Neuronal stem cell (in vitro differentiated cells): ENCODE measurements around the gene UBE2J2.

Experiments
- DNase-seq: peaks from one replicate; pipeline ENCODE4 v3.0.0-alpha.2; 2013; ENCODE audit warnings: low spot score
- H2AFZ ChIP-seq: one replicate; pipeline ENCODE4 v1.6.1; 2013; ENCODE audit warnings: mild to moderate bottlenecking, low read length, inconsistent platforms
- H2AK5ac ChIP-seq: 2 replicates; pipeline ENCODE4 v1.6.1; 2013; ENCODE audit warnings: low read depth, mild to moderate bottlenecking, inconsistent platforms, low read length, moderate library complexity, mixed read lengths
- H2BK120ac ChIP-seq: 2 replicates; pipeline ENCODE4 v1.6.1; 2013; ENCODE audit warnings: low read depth, mild to moderate bottlenecking, inconsistent platforms, low read length, moderate library complexity, mixed read lengths
- H2BK12ac ChIP-seq: one replicate; pipeline ENCODE4 v1.6.1; 2013; ENCODE audit warnings: low read length, inconsistent platforms
- H2BK15ac ChIP-seq: 2 replicates; pipeline ENCODE4 v1.6.1; 2013; ENCODE audit warnings: mild to moderate bottlenecking, low read length, inconsistent platforms, mixed read lengths
- H2BK5ac ChIP-seq: one replicate; pipeline ENCODE4 v1.6.1; 2013; ENCODE audit warnings: inconsistent platforms, mild to moderate bottlenecking, low read length, moderate library complexity
- H3K14ac ChIP-seq: one replicate; pipeline ENCODE4 v1.6.1; 2013; ENCODE audit warnings: low read length, inconsistent platforms
- H3K18ac ChIP-seq: 2 replicates; pipeline ENCODE4 v1.6.1; 2013; ENCODE audit warnings: low read length, inconsistent platforms
- H3K23ac ChIP-seq: 2 replicates; pipeline ENCODE4 v1.6.1; 2013; ENCODE audit warnings: low read depth, mild to moderate bottlenecking, mixed read lengths, low read length, inconsistent platforms; ENCODE audit not compliant: poor library complexity
- H3K27ac ChIP-seq: replicated peaks from 3 replicates; pipeline ENCODE4 v1.5.1; 2013; ENCODE audit warnings: low read length, inconsistent platforms
- H3K27me3 ChIP-seq, 3 experiments: 2 replicates each; pipeline ENCODE4 v1.6.1; 2013; ENCODE audit warnings: low read length in 3 of 3, mild to moderate bottlenecking in 2 of 3, inconsistent platforms in 1 of 3, low read depth in 1 of 3, mixed read lengths in 1 of 3, moderate library complexity in 1 of 3; ENCODE audit not compliant: control insufficient read depth in 3 of 3, insufficient read depth in 3 of 3
- H3K36me3 ChIP-seq, 2 donors: replicated peaks in 1 of 2; 2 replicates each; pipeline ENCODE4 v1.6.1; 2013; ENCODE audit warnings: low read length in 2 of 2; ENCODE audit not compliant: control insufficient read depth in 2 of 2, insufficient read depth in 2 of 2
- H3K4ac ChIP-seq: 2 replicates; pipeline ENCODE4 v1.6.1; 2013; ENCODE audit warnings: inconsistent platforms, mild to moderate bottlenecking, low read length, moderate library complexity
- H3K4me1 ChIP-seq, 2 donors: 1 replicate in 1 of 2; 2 replicates in 1 of 2; pipeline ENCODE4 v1.6.1; 2013; ENCODE audit warnings: low read length in 2 of 2, low read depth in 1 of 2; ENCODE audit not compliant: control insufficient read depth in 2 of 2, insufficient read depth in 1 of 2
- H3K4me2 ChIP-seq: one replicate; pipeline ENCODE4 v1.6.1; 2013; ENCODE audit warnings: mild to moderate bottlenecking, low read length, inconsistent platforms; ENCODE audit not compliant: insufficient read depth, poor library complexity, severe bottlenecking
- H3K4me3 ChIP-seq, 2 donors: 2 replicates each; pipeline ENCODE4 v1.5.1; 2013; ENCODE audit warnings: low read length in 2 of 2, mild to moderate bottlenecking in 2 of 2, inconsistent platforms in 1 of 2, moderate library complexity in 1 of 2
- H3K79me1 ChIP-seq: one replicate; pipeline ENCODE4 v1.6.1; 2013; ENCODE audit warnings: low read depth, mild to moderate bottlenecking, inconsistent platforms, low read length, moderate library complexity
- H3K9ac ChIP-seq: one replicate; pipeline ENCODE4 v1.6.1; 2013; ENCODE audit warnings: mild to moderate bottlenecking, low read depth, low read length, inconsistent platforms; ENCODE audit not compliant: poor library complexity
- H3K9me3 ChIP-seq, 2 donors: replicated peaks in 1 of 2; 2 replicates each; pipeline versions ENCODE3 to v1.6.1; 2013; ENCODE audit warnings: low read length in 2 of 2, mild to moderate bottlenecking in 2 of 2, inconsistent platforms in 1 of 2, low read depth in 1 of 2, mixed read lengths in 1 of 2, moderate library complexity in 1 of 2; ENCODE audit not compliant: control insufficient read depth in 2 of 2, insufficient read depth in 1 of 2
- H4K8ac ChIP-seq: one replicate; pipeline ENCODE4 v1.6.1; 2013; ENCODE audit warnings: low read depth, mild to moderate bottlenecking, inconsistent platforms, low read length, moderate library complexity
- H4K91ac ChIP-seq: one replicate; pipeline ENCODE4 v1.6.1; 2013; ENCODE audit warnings: low read length, low read depth, mild to moderate bottlenecking, inconsistent platforms; ENCODE audit not compliant: poor library complexity
- WGBS, 2 donors: extraction: QIAGEN DNeasy Blood & Tissue Kit; methylation state at CpG; one replicate each; pipeline ENCODE4 v1.1.7; 2013; ENCODE audit warnings: missing lambda C conversion rate in 2 of 2, mixed read lengths in 1 of 2; ENCODE audit not compliant: insufficient read length in 2 of 2, insufficient replicate concordance in 1 of 2; ENCODE audit errors: extremely low coverage in 2 of 2; 5-methylcytosine and 5-hydroxymethylcytosine counted together

UBE2J2 gene

GRCh38 chr1:1232796-1233566 lies 40.7 kb downstream of the UBE2J2 start:
- H3K4ac ChIP-seq = peak overlapping the region; percentile 99
- H3K4me3 ChIP-seq = peak overlapping the region; percentile 50 to 80
- H4K91ac ChIP-seq = peak overlapping the region; percentile 97
- H2AK5ac ChIP-seq = peak overlapping the region; percentile 100
- peaks cover 18 to 43% of the 10 kb centered on the region in 2 donors for H3K36me3 ChIP-seq
- no peak overlapping the region for H2BK5ac ChIP-seq
- peak overlapping the region; percentile 2 for H2BK12ac ChIP-seq
- H3K23ac ChIP-seq = peak overlapping the region; percentile 98
- no CpG with 5 or more reads among the region's 98 CpGs for WGBS, 2 donors
- H3K79me1 ChIP-seq = peaks cover 18% of the 10 kb centered on the region
- no peak overlapping the region for H3K27ac ChIP-seq
- peak overlapping the region; percentile 70 for H3K18ac ChIP-seq
- H2BK120ac ChIP-seq = peak overlapping the region; percentile 57
- H2AFZ ChIP-seq = no peak overlapping the region
- H3K9ac ChIP-seq = no peak overlapping the region
- H3K4me1 ChIP-seq = peaks cover 10 to 27% of the 10 kb centered on the region in 2 donors
- H3K27me3 ChIP-seq = no peaks in the 10 kb centered on the region
- H3K9me3 ChIP-seq = peaks cover 0 to 12% of the 10 kb centered on the region in 2 donors
- H3K4me2 ChIP-seq = peak overlapping the region; percentile 15
- peak overlapping the region; percentile 65 for H4K8ac ChIP-seq
- peak overlapping the region; percentile 89 for H2BK15ac ChIP-seq
- H3K14ac ChIP-seq = peak overlapping the region; percentile 49
- DNase-seq = no peak

DNA sequence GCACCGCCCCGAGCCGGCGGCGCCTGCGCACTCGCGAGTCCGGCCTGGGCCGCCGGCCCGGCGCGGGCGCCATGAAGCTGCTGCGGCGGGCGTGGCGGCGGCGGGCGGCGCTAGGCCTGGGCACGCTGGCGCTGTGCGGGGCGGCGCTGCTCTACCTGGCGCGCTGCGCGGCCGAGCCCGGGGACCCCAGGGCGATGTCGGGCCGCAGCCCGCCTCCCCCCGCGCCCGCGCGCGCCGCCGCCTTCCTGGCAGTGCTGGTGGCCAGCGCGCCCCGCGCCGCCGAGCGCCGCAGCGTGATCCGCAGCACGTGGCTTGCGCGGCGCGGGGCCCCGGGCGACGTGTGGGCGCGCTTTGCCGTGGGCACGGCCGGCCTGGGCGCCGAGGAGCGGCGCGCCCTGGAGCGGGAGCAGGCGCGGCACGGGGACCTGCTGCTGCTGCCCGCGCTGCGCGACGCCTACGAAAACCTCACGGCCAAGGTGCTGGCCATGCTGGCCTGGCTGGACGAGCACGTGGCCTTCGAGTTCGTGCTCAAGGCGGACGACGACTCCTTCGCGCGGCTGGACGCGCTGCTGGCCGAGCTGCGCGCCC lies 41.4 kb downstream of the UBE2J2 start, which contains the start of gene B3GALT6:
Gene B3GALT6, plus strand, starts transcription at position 30 of the 588 bp plus-strand sequence. Its CDS starts 42 bp downstream, at position 72.
- peak within 1 kb of the TSS; percentile 99 for H3K4ac ChIP-seq
- H3K27me3 ChIP-seq = no peaks in the 10 kb centered on the region
- H2AFZ ChIP-seq = peak within 1 kb of the TSS; percentile 93
- H3K18ac ChIP-seq = peak within 1 kb of the TSS; percentile 97
- peaks cover 21% of the 10 kb centered on the region for H3K79me1 ChIP-seq
- H3K9me3 ChIP-seq = peaks cover 0 to 12% of the 10 kb centered on the region in 2 donors
- H3K4me2 ChIP-seq = peak within 1 kb of the TSS; percentile 80
- H3K4me1 ChIP-seq = peaks cover 10 to 21% of the 10 kb centered on the region in 2 donors
- H2BK5ac ChIP-seq = peak within 1 kb of the TSS; percentile 95
- peak within 1 kb of the TSS; percentile 99 for H3K23ac ChIP-seq
- peaks cover 23 to 49% of the 10 kb centered on the region in 2 donors for H3K36me3 ChIP-seq
- peak within 1 kb of the TSS; percentile 100 for H2AK5ac ChIP-seq
- WGBS, 2 donors = no CpG with 5 or more reads among the region's 100 CpGs
- H3K4me3 ChIP-seq = peak within 1 kb of the TSS; percentile 61 to 98
- H2BK12ac ChIP-seq = peak within 1 kb of the TSS; percentile 58
- peak within 1 kb of the TSS; percentile 39 for H3K27ac ChIP-seq
- peak within 1 kb of the TSS; percentile 63 for H3K14ac ChIP-seq
- H3K9ac ChIP-seq = peak within 1 kb of the TSS; percentile 97
- no peak for DNase-seq
- peak within 1 kb of the TSS; percentile 57 for H2BK120ac ChIP-seq
- peak within 1 kb of the TSS; percentile 97 for H4K91ac ChIP-seq
- peak within 1 kb of the TSS; percentile 89 for H2BK15ac ChIP-seq
- H4K8ac ChIP-seq = peak within 1 kb of the TSS; percentile 96

GRCh38 chr1:1231400-1232207 lies 42.0 kb downstream of the UBE2J2 start, which contains the start of gene SDF4:
TSS of gene SDF4 (minus strand) at chr1:1232001. CDS start at chr1:1228772, 3,229 bp downstream.
- Histone ChIP-seq H3K4me3 (peak within 1 kb of the TSS; percentile 61 to 98), H3K9ac (peak within 1 kb of the TSS; percentile 97), H3K27me3 (no peaks in the 10 kb centered on the region), H2BK5ac (peak within 1 kb of the TSS; percentile 95), H3K23ac (peak within 1 kb of the TSS; percentile 99), H3K27ac (peak within 1 kb of the TSS; percentile 39), H2BK120ac (peak within 1 kb of the TSS; percentile 57), H3K4me2 (peak within 1 kb of the TSS; percentile 80), H3K18ac (peak within 1 kb of the TSS; percentile 97), H4K91ac (peak within 1 kb of the TSS; percentile 97), H3K9me3 (peaks cover 0 to 12% of the 10 kb centered on the region in 2 donors), H3K79me1 (peaks cover 23% of the 10 kb centered on the region), H3K14ac (peak within 1 kb of the TSS; percentile 63), H2AK5ac (peak within 1 kb of the TSS; percentile 100), H2BK15ac (peak within 1 kb of the TSS; percentile 89), H2BK12ac (peak within 1 kb of the TSS; percentile 58), H3K4ac (peak within 1 kb of the TSS; percentile 99), H3K4me1 (peaks cover 10 to 15% of the 10 kb centered on the region in 2 donors), H3K36me3 (peaks cover 26 to 54% of the 10 kb centered on the region in 2 donors), H4K8ac (peak within 1 kb of the TSS; percentile 96), H2AFZ (peak within 1 kb of the TSS; percentile 93)
- WGBS, 2 donors = no CpG with 5 or more reads among the region's 99 CpGs
- peak; percentile 95 for DNase-seq
